ENCODE measurements around the gene PCP2.
A peak's percentile ranks its signal among the peaks of the same experiment; 100 is the strongest.

Gene PCP2

GRCh38 chr19:7638802-7639465 is 5.4 kb upstream of the PCP2 start:
- DNase-seq: no peak

DNA sequence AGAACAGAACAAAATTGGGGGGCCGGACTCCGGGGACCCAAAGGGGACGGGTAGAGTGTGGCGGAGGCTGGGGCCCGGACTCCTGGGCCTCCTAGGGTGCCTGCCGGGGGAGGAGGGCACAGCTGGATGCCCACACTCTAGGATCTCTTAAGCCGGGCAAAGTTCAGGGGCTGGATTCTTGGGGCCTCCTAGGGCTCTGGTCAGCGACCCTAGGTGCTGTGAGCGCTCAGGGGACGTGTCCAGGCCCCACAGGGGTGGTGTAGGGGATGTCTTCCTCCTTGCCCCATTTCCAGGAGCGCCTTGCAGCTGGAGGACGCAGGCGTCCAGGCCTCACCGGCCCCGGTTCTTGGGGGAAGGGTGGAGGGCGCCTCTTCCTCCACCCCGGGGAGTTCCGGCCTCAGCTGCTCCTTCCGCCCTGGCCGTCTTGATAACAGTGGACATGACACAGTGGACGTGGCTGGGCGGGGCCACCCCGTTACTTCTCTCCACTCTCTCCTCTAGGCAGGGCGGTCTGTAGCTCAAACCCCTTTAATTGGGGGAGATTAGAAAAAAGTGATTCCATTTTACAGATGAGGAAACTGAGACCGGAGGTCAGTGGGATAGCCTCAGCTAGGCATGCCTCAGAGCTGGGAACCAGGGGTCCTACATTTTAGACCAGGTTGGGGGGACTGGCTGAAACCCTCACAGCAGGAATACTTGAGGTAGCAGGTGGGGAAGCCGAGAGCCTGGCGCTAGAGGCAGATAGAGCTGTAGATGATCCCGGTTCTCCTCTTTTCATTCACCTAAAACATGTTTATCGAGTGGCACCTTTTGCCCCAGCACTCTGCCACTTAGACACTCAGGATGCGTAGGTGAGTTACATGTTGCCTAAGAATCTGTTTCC is 4.1 kb upstream of the PCP2 start:
- no peak for DNase-seq

DNA sequence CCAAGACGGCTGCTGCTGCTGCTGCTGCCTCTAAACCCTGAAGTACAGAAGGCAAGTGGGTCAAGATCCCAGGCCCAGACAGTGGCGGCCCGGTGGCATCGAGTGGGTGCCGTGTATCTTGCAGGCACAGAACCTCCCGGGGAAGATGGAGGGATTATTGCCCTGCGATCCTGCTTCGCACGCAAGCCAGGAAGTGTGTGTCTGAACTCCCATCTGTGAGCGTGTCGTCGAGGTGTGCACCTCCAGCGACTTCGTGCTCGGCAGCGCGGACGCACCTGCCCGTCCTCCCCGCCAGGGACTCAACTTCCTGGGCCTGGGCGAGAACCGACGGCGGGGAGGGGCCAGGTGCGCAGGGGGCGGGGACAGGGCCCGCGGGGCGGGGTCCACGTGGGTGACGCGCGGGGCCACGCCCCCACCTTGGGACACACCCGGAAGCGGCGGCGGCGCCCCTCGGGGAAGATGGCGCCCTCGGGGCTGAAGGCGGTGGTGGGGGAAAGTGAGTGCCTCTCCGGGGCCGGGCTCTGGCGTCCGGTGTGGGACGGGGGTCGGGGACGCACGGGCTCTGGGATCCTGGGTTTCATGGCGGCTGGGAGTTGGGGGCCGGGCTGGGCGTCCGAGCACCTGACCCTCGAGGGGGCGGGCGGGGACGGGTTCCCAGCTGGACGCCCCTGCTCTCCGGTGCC is 3.3 kb upstream of the PCP2 start, which contains the start of gene STXBP2:
Gene STXBP2, plus strand, starts transcription at position 420 of the 683 bp plus-strand sequence. Its CDS starts 40 bp downstream, at position 460.
- DNase-seq: peak; percentile 15

GRCh38 chr19:7636317-7636690 is 2.8 kb upstream of the PCP2 start:
- no peak for DNase-seq

DNA sequence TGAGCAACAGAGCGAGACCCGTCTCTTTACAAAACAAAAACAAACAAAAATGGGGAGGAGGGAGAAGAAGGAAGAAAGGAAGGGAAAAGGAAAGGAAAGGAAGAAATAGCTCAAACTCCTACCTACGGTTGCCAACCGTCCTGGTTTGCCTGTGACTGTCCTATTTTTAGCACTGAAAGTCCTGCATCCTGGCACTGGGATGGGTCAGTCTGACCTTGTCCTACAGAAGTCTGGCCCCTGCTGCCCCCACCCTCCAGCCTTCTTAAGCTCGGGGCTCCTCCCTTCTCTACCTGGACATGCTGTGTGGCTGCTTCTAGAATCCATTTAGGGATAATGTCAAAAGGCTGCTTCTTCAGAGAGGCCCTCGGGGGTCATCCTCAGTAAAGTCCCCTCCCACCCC is 2.2 kb upstream of the PCP2 start:
- no peak for DNase-seq

DNA sequence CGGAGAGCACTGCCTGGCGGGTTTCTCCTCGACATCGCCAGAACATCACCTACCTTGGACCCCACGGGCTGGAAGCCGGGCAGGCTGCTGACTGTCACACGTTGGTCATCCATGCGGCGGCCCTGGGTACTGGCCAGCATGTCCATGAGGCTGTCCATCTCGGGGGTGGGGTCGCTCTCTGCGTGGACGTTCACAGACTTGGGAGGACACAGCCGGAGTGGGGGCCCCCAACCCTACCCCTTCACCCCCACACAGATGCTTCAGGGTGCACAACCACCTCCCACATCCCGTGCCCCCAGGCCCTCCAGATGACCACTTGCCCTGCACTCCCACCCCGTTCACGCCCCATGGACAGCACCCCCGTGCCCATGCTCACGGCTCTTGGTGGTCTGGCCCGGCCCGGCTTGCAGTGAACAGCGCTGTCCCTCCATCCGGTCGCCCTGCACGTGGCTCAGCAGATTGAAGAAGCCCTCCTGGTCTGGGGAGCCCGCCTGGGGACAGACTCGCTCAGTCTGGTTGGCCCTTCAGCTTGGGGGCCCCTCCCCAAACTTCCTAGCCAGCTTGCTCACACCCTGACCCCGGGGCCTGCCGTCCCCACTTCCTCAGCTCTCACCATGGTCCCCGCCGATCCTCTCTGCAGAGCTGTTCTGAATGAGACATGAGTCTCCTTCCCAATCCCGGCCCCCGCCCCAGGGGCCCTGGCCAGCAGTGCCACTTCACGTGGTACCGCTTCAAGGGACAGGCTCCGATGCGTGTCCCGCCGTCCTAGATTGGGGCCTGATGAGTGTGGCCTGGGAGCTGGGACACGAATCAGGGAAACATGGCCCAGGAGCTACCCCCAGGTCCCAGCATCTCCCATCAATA is 947 bp downstream of the PCP2 start:
- no peak for DNase-seq

GRCh38 chr19:7631577-7631976 is 1.9 kb downstream of the PCP2 start:
- DNase-seq: no peak

DNA sequence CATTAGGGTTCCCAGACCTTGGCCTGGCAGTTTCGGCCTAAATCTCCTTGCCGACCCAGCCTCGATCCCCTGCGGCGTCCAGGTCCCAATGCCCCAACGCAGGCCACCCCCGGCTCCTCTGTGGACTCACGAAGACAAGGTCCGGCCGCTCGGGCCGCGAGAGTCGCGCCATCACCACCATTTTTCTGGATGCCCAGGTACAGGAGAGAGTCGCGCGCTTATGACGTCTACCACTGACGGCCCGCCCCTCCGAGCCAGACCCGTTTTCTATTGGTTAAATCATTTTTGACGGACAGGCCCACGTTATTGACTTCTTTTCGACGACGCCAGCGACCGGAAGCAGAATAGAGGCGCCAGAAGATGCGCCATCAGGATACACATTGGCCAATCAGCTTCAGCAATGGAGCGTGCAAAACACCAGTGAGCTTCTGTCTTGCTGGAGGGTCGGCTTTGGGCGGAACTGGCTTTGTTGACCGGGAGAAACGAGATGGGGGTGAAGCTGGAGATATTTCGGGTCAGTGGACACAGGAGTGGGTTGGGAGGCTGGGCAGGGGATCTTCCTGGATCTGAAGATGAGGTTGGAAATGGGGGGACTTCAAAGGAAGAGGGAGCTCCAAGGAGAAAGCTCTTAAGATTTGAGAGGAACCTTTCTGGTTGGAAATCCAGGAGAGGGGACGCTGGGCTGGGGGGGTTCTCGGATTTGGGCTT is 4.0 kb downstream of the PCP2 start, which contains the start of the genes PET100 and XAB2:
Gene PET100, plus strand, starts transcription at position 447 of the 708 bp plus-strand sequence. Its CDS starts 41 bp downstream, at position 488.
Gene XAB2, minus strand, starts transcription at position 199 of the 708 bp plus-strand sequence. Its CDS starts 18 bp downstream, at position 181.
- DNase-seq: peak; percentile 94

- DNase-seq: no peak
These were observed 4.8 kb downstream of the PCP2 start for GRCh38 chr19:7628589-7629311.

DNA sequence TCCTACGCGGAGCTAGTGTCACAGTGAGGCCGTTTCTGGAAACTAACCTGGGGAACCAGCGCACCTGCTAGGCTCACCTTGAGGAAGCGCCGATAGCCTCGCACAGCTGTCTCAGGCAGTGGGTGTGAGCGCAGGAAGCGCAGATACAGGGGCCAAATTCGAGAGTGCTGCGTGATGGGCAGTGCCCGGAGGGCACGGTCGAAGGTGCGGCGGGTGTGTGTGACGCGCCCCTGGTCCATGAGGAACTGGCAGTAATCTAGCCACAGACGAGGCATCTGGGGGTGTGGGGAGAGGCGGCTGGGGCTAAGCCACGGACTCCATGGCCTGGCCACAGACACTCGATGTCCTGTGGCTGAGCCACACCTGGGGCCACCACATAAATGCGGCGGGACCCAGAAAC is 6.4 kb downstream of the PCP2 start:
- DNase-seq: no peak

DNA sequence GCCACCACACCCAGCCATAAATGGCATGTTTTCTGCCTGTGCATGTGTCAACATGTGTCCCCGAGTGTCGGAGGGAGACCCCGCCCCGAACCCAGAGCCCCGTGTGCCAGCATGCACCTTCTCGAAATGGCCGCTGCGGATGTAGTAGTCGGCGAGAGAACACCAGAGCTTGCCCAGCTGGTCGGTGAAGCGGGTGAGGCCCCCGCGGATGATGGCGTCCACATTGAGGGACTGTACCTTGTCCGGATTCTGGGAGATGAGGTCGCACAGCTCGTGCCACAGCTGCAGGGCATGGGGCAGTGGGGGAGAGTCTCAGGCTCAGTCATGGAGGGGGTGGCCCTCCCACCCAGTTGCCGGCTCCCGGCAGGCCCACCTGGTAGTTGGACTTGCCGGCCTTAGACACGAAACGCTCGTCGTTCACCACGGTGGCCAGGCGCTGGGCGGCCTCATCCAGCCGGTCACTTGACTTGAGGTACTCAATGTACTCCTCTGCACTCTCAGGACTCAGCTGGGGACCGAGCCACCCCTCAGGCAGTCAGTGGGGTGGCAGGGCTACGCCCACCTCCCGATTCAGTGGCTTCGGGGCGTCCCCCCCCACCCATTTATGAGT is 7.7 kb downstream of the PCP2 start:
- DNase-seq: no peak

DNA sequence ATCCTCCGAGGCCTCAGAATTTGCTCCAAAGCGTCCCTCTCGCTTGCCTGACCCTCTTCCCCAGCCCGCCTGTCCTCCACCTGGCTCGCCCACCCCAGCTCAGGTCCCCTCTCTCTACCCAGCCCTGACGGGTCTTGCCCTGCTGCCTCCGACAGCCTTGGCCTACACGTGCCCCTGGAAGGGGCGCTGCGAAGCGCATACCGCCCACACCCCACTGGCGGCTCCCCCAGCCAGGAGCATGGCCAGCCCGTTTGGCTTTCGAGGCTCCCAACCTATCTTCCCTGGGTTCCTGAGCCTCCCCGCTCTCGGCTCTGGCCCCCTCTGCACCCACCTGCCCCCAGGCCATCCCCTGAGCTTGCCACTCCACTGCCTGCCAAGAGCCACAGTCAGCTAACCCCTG is 8.7 kb downstream of the PCP2 start:
- no peak for DNase-seq

GRCh38 chr19:7623725-7624603 is 9.6 kb downstream of the PCP2 start:
- DNase-seq: no peak

- no peak for DNase-seq
These were observed 10.4 kb downstream of the PCP2 start for GRCh38 chr19:7622933-7623685.

- DNase-seq: no peak
These were observed 12.8 kb downstream of the PCP2 start for GRCh38 chr19:7620442-7621412.

DNA sequence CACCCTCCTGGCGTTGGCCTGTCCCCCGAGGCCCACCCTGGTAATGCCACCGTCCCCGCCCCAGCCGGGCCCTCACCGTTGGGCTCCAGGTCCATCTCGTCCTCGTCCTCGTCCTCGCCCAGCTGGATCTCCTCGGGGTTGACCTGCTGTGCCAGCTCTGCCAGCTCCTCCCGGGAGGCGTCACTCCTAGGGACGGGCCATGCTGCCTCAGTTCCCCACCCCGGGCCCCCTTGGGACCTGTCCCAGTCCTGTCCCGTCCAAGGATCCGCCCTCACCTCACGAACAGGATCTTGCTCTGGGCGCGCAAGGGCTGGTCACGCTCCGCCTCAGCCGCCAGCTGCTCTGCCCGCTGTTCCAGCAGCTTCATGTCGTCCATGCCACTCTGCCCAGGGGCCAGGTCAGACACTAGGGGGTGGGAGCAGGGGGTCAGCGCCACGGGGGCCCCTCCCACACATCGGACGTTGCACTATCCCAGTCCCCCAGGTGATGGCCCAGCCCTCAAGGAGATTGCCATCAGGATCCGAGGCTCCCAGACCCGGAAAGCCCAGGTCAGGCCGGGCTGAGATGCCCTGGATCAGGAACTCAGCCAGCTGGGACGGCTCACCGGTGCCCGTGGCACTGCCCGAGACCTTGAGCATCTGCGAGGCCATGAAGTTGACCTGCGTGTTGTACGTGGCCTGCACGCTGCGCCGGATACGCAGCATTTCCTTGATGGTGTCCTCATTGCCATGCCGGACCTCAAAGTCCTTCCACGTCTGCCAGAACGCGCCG is 13.7 kb downstream of the PCP2 start:
- DNase-seq: no peak

Measured in T1000 (cell line).